Right atrium auricular region (tissue), 2 donors: ENCODE measurements around the gene ZNF814. TPM values are rescaled to one million over a fixed set of nuclear protein-coding genes. Genes with fewer than 3 reads are reported as not detected.
"Not testable (repeated sequence)": the region's sequence is repeated elsewhere in the genome, so short reads cannot be mapped to it uniquely, and the experiment has no call there.

ENCODE experiments used
- DNase-seq: peaks from one replicate; pipeline ENCODE4 v3.0.0-alpha.2; 2019; ENCODE audit warnings: low spot score
- H3K27ac ChIP-seq, 2 donors: fragments of 200-600 bp; sonication (generic); 1 replicate in 1 of 2; 2 replicates in 1 of 2; pipeline ENCODE4 v1.5.1; 2016 to 2019
- H3K27me3 ChIP-seq, 2 donors: fragments of 200-600 bp; sonication (generic); one replicate each; pipeline versions ENCODE4 v1.5.1 to v1.6.0; 2017 to 2019
- H3K36me3 ChIP-seq: fragments of 200-600 bp; sonication (generic); one replicate; pipeline ENCODE4 v1.5.1; 2016
- H3K4me1 ChIP-seq, 2 donors: fragments of 200-600 bp; sonication (generic); one replicate each; pipeline versions ENCODE4 v1.5.1 to v1.6.0; 2017 to 2019
- H3K4me3 ChIP-seq, 2 donors: fragments of 200-600 bp; sonication (generic); 1 replicate in 1 of 2; 2 replicates in 1 of 2; pipeline ENCODE4 v1.5.1; 2017 to 2019; ENCODE audit warnings: mild to moderate bottlenecking in 1 of 2, moderate library complexity in 1 of 2
- H3K9me3 ChIP-seq, 2 donors: fragments of 200-600 bp; sonication (generic); one replicate each; pipeline ENCODE4 v1.5.1; 2019
- total RNA-seq, 2 donors: library from RNA; depleted of rRNA; stranded (reverse); fragments of >200 nt; gene quantifications; one replicate each; pipeline ENCODE4 v1.1.0, GENCODE V29; 2016
- TF ChIP-seq, protein P1 (sequence below), 2 donors: fragments of 200-600 bp; sonication (generic); IDR thresholded peaks; one replicate each; pipeline ENCODE4 v1.5.1; 2019; ENCODE audit warnings: antibody characterized with exemption in 2 of 2

ZNF814 gene
- total RNA-seq, 2 donors from 2014 or later: 8.7 to 9.2 TPM

DNA sequence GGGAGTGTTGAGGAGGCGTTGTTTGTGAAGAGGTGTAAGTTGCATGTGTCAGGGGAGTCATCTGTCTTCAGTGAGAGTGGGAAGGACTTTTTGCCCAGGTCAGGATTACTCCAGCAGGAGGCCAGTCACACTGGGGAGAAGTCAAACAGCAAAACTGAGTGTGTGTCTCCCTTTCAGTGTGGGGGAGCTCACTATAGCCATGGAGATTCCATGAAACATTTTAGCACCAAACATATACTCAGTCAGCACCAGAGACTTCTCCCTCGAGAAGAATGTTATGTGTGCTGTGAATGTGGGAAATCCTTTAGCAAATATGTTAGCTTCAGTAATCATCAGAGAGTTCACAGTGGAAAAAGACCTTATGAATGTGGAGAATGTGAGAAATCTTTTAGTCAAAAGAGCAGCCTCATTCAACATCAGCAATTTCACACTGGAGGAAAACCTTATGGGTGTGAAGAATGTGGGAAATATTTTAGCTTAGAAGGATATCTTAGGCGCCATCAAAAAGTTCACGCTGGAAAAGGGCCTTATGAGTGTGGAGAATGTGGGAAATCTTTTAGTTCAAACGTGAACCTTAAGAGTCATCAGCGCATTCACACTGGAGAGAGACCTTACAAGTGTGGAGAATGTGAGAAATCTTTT lies 47.6 kb downstream of the ZNF814 start:
- Histone ChIP-seq H3K27ac (no peak overlapping the region), H3K4me3 (no peak overlapping the region), H3K27me3 (no peaks in the 10 kb centered on the region), H3K4me1 (no peaks in the 10 kb centered on the region), H3K36me3 (peaks cover 26% of the 10 kb centered on the region), H3K9me3 (no peaks in the 10 kb centered on the region)
- TF ChIP-seq, protein P1, sequence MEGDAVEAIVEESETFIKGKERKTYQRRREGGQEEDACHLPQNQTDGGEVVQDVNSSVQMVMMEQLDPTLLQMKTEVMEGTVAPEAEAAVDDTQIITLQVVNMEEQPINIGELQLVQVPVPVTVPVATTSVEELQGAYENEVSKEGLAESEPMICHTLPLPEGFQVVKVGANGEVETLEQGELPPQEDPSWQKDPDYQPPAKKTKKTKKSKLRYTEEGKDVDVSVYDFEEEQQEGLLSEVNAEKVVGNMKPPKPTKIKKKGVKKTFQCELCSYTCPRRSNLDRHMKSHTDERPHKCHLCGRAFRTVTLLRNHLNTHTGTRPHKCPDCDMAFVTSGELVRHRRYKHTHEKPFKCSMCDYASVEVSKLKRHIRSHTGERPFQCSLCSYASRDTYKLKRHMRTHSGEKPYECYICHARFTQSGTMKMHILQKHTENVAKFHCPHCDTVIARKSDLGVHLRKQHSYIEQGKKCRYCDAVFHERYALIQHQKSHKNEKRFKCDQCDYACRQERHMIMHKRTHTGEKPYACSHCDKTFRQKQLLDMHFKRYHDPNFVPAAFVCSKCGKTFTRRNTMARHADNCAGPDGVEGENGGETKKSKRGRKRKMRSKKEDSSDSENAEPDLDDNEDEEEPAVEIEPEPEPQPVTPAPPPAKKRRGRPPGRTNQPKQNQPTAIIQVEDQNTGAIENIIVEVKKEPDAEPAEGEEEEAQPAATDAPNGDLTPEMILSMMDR (IDR thresholded peaks at IDR 0.05): no peak
- no peak for DNase-seq

DNA sequence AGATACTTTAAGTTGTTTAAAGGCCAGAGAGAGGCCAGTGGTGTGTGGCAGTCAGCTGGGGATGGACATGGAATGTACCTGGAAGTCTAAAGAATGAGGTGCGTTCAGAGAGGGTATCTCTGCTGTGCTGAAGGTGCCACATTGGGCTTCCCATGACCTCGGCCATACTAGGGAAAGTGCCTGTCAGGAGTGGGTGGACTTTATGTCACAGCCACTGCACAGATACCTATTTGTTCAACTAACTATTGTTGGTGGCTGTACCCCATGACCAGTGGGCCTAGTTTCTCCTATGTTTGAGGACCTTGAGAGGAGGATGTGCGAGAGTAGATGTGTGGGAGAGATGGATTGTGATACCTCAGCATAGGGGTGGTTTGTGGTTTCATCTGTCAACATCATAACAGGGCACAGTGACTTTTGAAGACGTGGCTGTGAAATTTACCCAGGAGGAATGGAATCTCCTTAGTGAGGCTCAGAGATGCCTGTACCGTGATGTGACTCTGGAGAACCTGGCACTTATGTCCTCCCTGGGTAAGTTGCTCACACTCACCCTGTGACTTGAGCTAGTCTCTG lies 50.1 kb downstream of the ZNF814 start:
- H3K36me3 ChIP-seq: peaks cover 22% of the 10 kb centered on the region
- H3K4me3 ChIP-seq, H3K27me3 ChIP-seq, H3K4me1 ChIP-seq, H3K27ac ChIP-seq, DNase-seq, H3K9me3 ChIP-seq: not testable (repeated sequence)

DNA sequence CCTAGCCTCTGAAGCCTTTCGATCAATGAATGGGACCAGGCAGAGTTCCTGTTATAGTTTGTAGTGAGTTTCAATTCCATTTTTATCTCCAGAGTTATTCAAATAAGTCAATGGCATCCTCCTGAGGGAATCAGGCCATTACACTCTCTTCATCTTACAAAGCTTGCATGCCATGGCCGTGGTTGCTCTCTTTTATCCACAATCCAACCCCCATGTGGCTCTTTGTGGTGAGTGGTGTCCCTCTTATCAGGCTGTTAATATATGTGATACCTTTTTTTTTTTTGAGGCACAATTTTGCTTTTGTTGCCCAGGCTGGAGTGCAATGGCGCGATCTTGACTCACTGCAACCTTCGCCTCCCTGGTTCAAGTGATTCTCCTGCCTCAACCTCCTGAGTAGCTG lies 51.8 kb downstream of the ZNF814 start:
- H3K4me1 ChIP-seq, DNase-seq, H3K4me3 ChIP-seq, H3K27ac ChIP-seq, H3K9me3 ChIP-seq, H3K27me3 ChIP-seq: not testable (repeated sequence)
- H3K36me3 ChIP-seq: peaks cover 15% of the 10 kb centered on the region

DNA sequence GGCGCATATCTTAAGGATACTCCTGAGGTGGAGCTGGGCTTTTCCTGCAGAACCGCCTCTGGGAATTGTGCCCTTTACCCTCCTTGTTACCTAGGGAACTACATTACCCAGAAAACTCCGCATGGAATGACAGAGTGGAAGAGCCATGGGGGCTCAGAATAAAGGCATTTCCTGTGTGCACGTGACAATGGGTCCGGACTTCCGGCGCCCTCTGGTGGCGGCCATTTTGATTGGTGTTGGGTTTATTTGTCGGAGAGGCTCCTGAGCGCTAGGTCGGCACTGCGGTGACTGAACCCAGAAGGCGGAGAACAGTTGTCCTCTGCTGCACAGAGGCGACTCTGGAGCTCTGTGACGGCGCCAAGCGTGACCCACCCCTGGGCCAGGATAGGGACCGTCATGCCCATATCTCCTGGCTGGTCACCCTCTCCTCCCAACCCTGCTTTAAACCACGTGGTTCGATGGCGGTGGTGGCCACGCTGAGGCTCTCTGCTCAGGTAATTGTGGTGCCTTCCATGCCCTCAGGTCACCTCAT lies 58.7 kb downstream of the ZNF814 start, which contains the start of gene ZNF587B:
ZNF587B (plus strand) TSS at position 229 of the 532 bp plus-strand sequence; CDS start at position 459, 230 bp downstream.
- H3K9me3 ChIP-seq: no peaks in the 10 kb centered on the region
- TF ChIP-seq, protein P1 (IDR thresholded peaks at IDR 0.05): peak; percentile 26 to 63
- DNase-seq: peak; percentile 85
- no peaks in the 10 kb centered on the region for H3K36me3 ChIP-seq
- H3K27me3 ChIP-seq: no peaks in the 10 kb centered on the region
- peak within 1 kb of the TSS; percentile 81 for H3K27ac ChIP-seq
- H3K4me3 ChIP-seq: peak within 1 kb of the TSS; percentile 40 to 59
- peaks cover 0 to 35% of the 10 kb centered on the region in 2 donors for H3K4me1 ChIP-seq

DNA sequence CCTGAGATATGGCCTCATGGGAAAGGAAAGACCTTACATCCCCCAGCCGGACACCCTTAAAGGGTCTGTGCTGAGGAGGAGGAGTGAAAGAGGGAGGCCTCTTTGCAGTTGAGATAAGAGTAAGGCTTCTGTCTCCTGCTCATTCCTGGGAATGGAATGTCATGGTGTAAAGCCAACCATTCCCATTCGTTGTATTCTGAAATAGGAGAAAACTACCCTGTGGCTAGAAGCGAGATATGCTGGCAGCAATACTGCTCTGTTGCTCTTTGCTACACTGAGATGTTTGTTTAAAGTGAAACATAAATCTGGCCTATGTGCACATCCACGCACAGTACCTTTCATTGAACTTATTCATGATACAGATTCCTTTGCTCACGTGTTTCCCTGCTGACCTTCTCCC lies 59.5 kb downstream of the ZNF814 start:
- Histone ChIP-seq H3K4me3 (peak overlapping the region in 1 of 2 donors; percentile 59), H3K27ac (peak overlapping the region; percentile 81), H3K9me3 (no peaks in the 10 kb centered on the region), H3K4me1 (peaks cover 0 to 35% of the 10 kb centered on the region in 2 donors), H3K36me3 (no peaks in the 10 kb centered on the region), H3K27me3 (no peaks in the 10 kb centered on the region)
- DNase-seq: no peak
- TF ChIP-seq, protein P1 (IDR thresholded peaks at IDR 0.05): no peak

DNA sequence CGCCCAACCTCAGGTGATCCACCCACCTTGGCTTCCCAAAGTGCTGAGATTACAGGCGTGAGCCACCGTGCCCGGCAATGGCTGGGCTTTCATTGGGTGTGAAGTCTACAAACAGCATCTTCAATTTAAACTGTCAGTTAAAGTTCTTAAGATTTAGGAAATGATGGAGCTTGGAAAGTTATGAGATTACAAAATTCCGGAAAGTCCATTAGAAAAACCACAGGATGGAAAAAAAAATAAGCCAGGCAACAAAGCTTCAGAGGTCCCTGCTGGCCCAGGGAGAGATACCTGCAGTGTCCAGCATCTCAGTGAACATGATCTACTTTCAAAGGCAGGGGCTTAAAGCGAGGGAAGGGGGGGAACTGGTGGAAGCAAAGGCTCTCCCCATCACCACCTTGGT lies 63.3 kb downstream of the ZNF814 start:
- Histone ChIP-seq H3K27me3 (no peaks in the 10 kb centered on the region), H3K9me3 (no peaks in the 10 kb centered on the region), H3K36me3 (no peaks in the 10 kb centered on the region), H3K27ac (no peak overlapping the region), H3K4me1 (peaks cover 0 to 42% of the 10 kb centered on the region in 2 donors), H3K4me3 (no peak overlapping the region)
- TF ChIP-seq, protein P1 (IDR thresholded peaks at IDR 0.05): no peak
- no peak for DNase-seq

DNA sequence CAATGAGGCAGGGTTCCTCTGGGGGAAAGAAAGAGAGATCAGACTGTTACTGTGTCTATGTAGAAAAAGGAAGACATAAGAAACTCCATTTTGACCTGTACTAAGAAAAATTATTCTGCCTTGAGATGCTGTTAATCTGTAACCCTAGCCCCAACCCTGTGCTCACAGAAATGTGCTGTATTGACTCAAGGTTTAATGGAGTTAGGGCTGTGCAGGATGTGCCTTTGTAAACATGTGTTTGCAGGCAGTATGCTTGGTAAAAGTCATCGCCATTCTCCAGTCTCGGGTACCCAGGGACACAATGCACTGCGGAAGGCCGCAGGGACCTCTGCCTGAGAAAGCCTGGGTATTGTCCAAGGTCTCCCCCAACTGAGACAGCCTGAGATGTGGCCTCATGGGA lies 65.2 kb downstream of the ZNF814 start:
- not testable (repeated sequence) for H3K9me3 ChIP-seq, H3K27ac ChIP-seq, DNase-seq, H3K27me3 ChIP-seq, H3K4me3 ChIP-seq, H3K36me3 ChIP-seq
- H3K4me1 ChIP-seq: peaks cover 0 to 31% of the 10 kb centered on the region in 2 donors

DNA sequence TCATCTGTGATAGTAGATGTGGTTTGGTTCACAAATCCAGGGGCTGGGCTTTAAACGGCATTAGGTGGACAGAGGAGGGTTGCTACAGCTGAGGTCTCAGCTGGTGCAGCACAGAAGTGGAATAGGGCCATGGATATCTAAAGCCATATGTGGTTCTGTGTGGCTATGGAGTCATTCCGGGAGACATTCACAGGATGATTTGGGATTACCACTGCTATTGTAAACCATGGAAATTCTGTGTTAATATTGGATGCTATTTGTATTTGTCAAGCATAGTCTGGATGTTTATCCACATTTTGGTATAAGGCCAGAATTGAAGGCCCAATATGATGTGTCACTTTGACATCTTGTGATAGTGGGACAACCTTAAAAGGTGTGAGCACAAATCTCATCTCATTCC lies 65.7 kb downstream of the ZNF814 start:
- not testable (repeated sequence) for H3K27ac ChIP-seq, H3K36me3 ChIP-seq, H3K9me3 ChIP-seq, H3K27me3 ChIP-seq, H3K4me3 ChIP-seq, DNase-seq
- H3K4me1 ChIP-seq: peaks cover 0 to 26% of the 10 kb centered on the region in 2 donors

DNA sequence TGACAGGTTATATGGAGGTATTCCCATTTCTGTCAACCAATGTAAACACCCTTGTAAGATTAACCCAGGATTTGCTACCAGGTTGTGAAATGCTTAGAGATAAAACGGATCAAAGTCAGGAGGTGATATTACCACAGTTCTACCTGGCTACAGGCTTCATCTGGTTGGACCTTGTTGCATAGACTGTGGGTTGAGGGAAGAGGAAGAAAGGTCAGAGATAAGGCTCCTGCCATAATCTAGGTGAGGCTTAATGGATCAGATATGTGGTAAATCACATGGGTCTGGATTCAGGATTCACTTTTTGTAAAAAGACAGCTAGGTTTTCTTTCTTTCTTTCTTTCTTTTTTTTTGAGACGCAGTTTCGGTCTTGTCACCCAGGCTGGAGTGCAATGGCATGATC lies 67.3 kb downstream of the ZNF814 start:
- H3K4me1 ChIP-seq: peaks cover 0 to 25% of the 10 kb centered on the region in 2 donors
- not testable (repeated sequence) for H3K4me3 ChIP-seq, H3K9me3 ChIP-seq, H3K36me3 ChIP-seq, DNase-seq, H3K27me3 ChIP-seq, H3K27ac ChIP-seq

DNA sequence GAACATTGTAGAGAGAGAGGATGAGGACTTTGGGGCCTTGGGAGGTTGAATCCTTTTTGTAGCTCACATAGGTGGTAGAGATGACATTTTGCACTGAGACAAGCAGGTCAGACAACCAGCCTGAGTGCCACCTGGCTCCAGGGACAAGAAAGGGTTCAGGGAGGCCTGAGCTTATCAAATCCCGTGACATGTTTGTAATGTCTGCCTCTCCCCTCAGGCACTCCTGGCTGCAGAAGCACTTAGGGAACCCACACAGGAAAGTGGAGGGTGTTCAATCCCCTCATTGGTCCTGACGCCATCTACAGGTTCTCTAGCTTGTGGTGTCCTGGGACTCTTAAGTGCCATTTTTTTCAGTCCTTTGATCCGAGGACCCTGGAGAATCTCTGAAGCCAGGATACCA lies 67.7 kb downstream of the ZNF814 start:
- peaks cover 0 to 25% of the 10 kb centered on the region in 2 donors for H3K4me1 ChIP-seq
- not testable (repeated sequence) for H3K27ac ChIP-seq, H3K27me3 ChIP-seq, H3K9me3 ChIP-seq, H3K36me3 ChIP-seq, DNase-seq, H3K4me3 ChIP-seq
